IPS-NIHi7 (cell line): ENCODE results near the gene PYROXD2.
A peak's percentile ranks its signal among the peaks of the same experiment; 100 is the strongest.
"Not testable (repeated sequence)": the region's sequence is repeated elsewhere in the genome, so short reads cannot be mapped to it uniquely, and the experiment has no call there.

Experiments
- DNase-seq: peaks from one replicate; pipeline ENCODE4 v3.0.0; 2012; ENCODE audit warnings: mixed read lengths; ENCODE audit errors: extremely low spot score

Gene PYROXD2

GRCh38 chr10:98394851-98395440, 20.0 kb downstream of the PYROXD2 start:
- DNase-seq, result no peak

GRCh38 chr10:98391578-98391991, 23.4 kb downstream of the PYROXD2 start:
- no peak for DNase-seq

- no peak for DNase-seq
Observed at GRCh38 chr10:98391065-98391464, 23.9 kb downstream of the PYROXD2 start.

- no peak for DNase-seq
Observed at GRCh38 chr10:98390406-98390805, 24.6 kb downstream of the PYROXD2 start.

- DNase-seq, result no peak
Observed at GRCh38 chr10:98389398-98389797, 25.6 kb downstream of the PYROXD2 start.

GRCh38 chr10:98388101-98388655, 26.8 kb downstream of the PYROXD2 start:
- peak; percentile 55 for DNase-seq

GRCh38 chr10:98384531-98385133, 30.4 kb downstream of the PYROXD2 start:
- DNase-seq, result no peak

GRCh38 chr10:98383869-98384268, 31.1 kb downstream of the PYROXD2 start:
- no peak for DNase-seq

- not testable (repeated sequence) for DNase-seq
Observed at GRCh38 chr10:98383134-98383667, 31.8 kb downstream of the PYROXD2 start.

- no peak for DNase-seq
Observed at GRCh38 chr10:98382691-98383101, 32.3 kb downstream of the PYROXD2 start.

- no peak for DNase-seq
Observed at GRCh38 chr10:98380493-98381339, 34.3 kb downstream of the PYROXD2 start.

GRCh38 chr10:98378722-98379121, 36.3 kb downstream of the PYROXD2 start:
- DNase-seq, result no peak

GRCh38 chr10:98377536-98377935, 37.4 kb downstream of the PYROXD2 start:
- DNase-seq, result no peak

GRCh38 chr10:98377001-98377400, 38.0 kb downstream of the PYROXD2 start:
- no peak for DNase-seq

- no peak for DNase-seq
Observed at GRCh38 chr10:98376485-98376884, 38.5 kb downstream of the PYROXD2 start.

GRCh38 chr10:98374217-98374985, 40.6 kb downstream of the PYROXD2 start:
- DNase-seq, result no peak

- no peak for DNase-seq
Observed at GRCh38 chr10:98373260-98374040, 41.5 kb downstream of the PYROXD2 start.

- no peak for DNase-seq
Observed at GRCh38 chr10:98370831-98371820, 43.9 kb downstream of the PYROXD2 start.

GRCh38 chr10:98369801-98370200, 45.2 kb downstream of the PYROXD2 start:
- no peak for DNase-seq
